HG03571 (cell line): ENCODE data around the gene PLBD2.
A peak's percentile ranks its signal among the peaks of the same experiment; 100 is the strongest.
"Not testable (repeated sequence)": the region's sequence is repeated elsewhere in the genome, so short reads cannot be mapped to it uniquely, and the experiment has no call there.

Experiments used
- ATAC-seq: cut with Tn5 transposase; IDR thresholded peaks from one replicate; pipeline ENCODE4 v1.9.1; 2021; ENCODE audit not compliant: unreplicated experiment

The PLBD2 gene

DNA sequence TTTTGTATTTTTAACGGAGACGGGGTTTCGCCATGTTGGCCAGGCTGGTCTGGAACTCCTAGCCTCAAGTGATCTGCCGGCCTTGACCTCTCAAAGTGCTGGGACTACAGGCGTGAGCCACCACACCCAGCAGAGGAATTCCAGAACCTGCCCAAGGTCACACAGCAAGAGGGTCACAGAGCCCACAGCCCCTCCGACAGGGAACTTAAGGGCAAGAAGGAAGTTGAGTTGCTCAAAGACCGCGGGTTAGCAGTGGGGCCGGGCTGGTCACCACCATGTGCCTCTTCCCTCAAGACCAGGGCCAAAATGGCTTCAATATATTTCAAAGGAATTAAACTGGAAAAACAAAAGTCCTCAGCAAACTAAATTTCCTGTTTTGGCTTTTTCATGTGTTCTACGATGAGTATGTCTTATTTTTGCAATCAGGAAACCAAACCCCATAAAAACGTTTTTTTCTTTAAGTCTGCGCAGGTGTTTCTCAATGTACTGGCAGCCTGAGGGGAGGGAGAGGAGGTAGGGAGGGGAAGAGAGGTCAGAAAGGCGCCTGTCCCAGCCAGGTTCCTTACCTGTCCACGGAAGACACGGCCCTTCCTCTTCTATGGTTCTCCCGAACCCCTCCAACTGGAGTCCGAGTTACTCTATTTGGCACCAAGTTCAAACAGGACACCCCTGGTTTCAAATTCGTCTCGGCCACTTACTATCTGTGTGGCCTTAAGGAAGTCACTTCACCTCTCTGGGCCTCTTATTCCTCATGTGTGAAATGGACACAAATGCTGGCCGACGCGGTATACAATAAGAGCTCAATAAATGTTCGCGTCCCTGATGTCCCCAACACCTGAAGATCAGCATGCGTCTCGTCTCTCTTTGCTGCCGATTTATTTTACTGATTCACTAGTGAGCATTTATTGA is 24.3 kb upstream of the PLBD2 start:
- peak; percentile 13 for ATAC-seq

DNA sequence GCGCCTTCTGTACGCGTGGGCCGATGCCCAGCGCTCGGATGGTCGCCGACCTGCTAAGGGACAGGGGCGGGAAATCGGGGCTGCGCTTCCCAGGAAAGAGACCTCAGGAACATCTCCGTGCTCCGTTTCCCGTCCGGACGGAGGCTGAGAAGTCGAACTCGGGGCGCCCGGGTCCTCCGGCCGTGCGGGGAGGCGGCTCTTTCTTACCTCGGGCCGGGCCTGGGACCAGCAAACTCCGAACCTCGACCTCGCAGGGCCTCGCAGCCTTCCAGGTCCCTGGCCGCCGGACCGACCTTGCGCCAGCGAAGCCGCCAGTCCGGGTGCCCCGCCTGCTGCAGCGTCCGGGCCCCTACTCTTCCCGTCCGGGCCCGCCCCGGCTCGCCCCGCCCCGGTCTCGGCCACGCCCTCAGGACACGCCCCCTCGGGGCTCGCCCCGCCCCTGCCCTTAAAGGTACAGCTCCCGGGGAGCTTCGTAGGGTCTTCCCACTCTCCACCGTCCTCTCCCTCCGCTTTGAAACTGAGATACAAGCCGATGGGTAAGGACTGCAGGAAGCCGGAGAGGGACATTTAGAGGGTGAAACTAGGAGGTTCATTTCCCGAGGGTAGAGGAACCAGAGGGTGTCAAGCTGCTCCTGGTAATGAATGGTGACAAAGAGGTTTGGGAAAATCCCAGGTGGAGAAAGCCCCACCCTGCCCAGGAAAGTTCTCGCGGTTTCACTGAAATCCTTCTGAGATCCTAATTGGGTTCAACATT is 23.4 kb upstream of the PLBD2 start, which contains the start of gene SLC8B1:
SLC8B1 (minus strand) TSS at position 324 of the 754 bp plus-strand sequence. CDS start 2,231 bp downstream, outside the sequence.
- ATAC-seq: peak; percentile 94

DNA sequence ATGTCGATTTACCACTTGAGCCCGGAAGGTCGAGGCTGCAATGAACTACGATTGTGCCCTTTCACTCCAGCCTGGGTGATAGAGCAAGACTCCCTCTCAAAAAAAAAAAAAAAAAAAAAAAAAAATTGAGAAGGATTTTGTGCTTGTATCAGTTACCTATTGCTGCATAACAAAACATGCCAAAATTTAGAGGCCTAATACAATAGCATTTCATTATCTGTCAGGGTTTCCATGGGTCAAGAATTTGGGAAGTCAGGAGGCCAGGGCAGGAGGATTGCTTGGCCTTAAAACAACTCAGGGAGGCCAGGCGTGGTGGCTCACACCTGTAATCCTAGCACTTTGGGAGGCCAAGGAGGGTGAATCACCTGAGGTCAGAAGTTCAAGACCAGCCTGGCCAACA is 18.8 kb upstream of the PLBD2 start:
- ATAC-seq: no peak

DNA sequence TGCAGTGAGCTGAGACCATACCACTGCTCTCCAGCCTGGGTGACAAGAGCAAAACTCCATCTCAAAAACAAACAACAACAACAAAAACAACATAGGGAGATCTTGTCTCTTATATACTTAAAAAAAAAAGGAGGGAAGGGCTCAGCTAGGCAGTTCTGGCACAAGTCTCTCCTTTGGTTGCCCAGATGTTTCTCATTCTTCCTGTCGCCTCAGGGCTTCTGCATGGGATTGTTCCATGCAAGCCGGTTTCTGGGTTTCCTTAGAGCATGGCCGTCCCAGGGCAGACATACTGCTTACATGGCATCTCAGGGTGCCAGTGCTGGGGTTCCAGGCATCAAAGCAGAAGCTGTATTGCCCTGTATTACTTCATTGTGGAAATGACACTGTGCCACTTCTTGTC is 18.3 kb upstream of the PLBD2 start:
- no peak for ATAC-seq

DNA sequence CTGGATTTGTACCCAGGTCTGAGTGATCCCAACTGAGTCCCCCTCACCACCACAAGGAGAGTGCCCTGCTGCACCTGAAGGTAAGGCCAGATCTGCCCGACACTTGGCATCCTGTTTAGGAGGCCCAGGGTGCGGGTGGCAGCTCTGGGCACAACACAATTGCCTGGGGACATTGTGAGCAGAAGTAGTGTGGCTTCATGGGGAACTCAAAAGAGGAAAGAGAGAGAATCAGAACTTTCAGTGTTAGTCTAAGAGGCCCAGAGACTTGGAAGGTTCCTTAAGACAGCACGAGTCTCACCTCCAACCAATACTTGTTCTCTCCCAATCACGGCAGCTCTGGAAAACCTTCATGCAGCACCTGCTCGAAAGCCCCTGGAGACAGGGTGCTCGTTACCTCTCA is 16.9 kb upstream of the PLBD2 start:
- ATAC-seq: no peak

DNA sequence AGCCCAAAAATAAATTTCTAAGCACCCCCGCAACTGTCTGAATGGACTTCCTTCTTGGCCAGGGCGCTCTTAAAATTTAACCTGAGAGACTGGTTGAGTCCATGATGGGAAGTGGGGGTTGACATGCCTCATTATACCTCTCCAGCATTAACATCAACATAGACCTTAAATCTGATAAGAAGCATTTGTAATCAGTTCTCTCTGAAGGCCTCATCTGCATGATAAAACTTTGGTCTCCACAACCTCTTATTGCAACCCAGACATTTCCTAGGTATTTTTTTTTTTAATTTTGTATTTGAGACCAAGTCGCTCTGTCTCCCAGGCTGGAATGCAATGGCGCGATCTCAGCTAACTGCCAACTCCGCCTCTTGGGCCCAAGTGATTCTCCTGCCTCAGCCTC is 13.1 kb upstream of the PLBD2 start:
- no peak for ATAC-seq

DNA sequence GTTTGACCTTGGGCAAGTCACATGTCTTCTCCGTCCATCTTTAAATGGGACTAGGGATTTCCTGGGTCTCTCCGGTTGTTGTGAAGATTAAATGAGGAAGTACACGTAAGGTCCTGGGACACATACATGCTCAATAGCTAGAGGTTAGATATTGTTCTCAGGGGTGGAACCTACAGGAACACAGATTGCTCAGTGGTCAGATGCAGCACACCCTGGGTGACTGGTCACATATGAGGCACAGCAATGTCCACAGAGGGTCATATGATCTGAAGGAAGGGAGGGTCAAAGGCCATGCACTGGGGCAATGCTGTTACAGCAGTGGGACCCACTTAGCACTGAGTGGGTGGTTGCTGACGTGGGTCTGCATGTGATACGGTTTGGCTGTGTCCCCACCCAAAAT is 12.0 kb upstream of the PLBD2 start:
- no peak for ATAC-seq

DNA sequence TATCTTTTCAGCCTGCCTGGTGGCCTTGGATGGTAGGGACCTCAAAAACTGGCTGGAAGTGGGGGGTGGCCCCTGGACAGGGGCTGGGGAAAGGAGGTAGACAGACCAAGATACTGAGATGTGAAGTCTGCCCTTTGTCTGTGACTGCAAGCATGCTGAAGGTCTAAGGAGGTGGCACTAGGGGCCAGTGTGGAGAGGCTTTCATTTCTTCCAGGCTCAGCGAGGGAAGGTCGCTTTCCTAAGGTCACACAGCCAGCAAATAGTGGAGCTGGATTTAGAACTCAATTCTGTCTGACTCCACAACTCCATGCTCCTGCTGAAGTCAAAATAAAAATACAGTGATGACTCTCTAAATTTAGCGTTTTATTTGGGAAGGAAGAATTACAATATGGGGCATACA is 11.3 kb upstream of the PLBD2 start:
- no peak for ATAC-seq

DNA sequence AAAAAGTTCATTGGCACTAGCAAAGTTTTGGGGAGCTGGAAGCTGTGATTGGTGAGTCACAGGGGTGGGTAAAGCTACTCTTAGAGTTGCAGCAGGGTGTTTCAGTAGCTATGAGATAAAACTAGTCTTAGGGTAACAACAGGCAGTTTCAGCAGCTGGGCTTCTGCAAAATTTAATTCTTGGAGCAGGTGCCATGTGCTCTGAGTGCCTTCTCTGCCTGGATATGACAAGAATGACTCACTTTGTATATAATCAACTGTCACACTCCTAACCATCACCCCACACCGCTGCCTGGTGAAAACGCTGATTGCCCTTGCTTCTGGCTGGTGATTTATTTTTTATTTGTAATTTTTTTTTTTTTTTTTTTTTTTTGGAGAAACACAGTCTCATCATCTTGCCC is 10.5 kb upstream of the PLBD2 start:
- ATAC-seq: no peak

DNA sequence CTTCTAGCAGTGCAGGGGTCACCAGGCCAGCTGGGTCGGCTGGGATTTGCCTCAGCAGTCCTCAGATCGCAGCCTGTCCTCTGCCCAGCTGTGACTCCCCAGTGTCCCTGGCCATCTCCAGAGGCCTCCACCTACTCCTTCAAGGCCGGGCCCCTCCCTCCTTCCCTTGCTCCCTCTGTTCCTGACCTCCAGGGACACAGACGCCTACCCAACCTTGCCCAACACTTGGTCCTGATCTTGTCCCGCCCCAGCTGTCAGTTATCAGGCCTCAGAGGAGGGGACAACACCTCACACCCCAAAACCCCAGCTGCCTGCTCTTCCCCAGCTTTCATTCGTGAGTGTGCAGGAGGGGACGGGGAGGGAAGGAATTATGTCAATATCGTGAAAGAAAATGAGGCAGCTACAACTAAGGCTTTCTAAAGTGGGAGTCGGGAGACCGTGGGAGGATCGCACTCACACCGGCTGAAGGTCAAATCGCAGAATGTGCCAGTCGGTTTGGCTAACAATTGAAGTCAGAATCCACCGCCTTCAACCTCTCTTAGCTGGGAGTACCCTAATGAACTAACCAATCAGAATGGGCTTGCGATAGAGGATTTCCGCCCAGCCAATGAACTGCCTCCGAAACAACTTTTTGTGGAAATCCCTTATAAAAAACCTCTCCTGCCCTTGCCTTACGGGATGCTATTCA is 9.4 kb upstream of the PLBD2 start:
- ATAC-seq: no peak

DNA sequence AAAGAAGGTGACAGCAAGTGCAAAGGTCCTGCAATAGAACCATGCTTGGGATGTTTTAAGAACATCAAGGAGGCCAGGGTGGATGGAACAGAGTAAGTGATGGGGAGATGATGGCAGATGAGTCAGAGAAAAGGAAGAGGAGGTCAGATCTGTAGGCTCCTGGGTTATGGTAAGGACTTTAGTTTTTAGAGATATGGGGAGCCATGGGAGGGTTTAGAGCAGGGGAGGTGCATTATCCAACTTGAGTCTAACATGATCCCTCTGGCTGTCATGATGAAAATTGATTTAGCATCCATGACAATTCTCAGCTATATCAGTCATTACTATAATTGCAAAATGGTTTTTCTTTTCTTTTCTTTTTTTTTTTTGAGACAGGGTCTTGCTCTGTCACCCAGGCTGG is 7.3 kb upstream of the PLBD2 start:
- ATAC-seq: no peak

DNA sequence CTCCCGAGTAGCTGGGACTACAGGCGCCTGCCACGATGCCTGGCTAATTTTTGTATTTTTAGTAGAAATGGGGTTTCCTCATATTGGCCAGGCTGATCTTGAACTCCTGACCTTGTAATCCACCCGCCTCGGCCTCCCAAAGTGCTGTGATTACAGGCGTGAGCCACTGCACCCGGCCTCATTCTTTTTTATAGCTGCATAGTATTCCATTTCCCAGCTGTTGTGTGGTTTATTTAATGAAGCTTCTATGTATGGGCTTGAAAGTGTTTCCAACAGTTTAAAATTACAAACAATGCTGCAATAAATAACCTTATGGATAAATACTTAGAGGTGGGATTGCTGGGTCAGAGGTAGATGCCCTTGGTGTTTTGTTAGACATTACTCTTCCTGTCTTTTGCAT is 4.2 kb upstream of the PLBD2 start:
- not testable (repeated sequence) for ATAC-seq

DNA sequence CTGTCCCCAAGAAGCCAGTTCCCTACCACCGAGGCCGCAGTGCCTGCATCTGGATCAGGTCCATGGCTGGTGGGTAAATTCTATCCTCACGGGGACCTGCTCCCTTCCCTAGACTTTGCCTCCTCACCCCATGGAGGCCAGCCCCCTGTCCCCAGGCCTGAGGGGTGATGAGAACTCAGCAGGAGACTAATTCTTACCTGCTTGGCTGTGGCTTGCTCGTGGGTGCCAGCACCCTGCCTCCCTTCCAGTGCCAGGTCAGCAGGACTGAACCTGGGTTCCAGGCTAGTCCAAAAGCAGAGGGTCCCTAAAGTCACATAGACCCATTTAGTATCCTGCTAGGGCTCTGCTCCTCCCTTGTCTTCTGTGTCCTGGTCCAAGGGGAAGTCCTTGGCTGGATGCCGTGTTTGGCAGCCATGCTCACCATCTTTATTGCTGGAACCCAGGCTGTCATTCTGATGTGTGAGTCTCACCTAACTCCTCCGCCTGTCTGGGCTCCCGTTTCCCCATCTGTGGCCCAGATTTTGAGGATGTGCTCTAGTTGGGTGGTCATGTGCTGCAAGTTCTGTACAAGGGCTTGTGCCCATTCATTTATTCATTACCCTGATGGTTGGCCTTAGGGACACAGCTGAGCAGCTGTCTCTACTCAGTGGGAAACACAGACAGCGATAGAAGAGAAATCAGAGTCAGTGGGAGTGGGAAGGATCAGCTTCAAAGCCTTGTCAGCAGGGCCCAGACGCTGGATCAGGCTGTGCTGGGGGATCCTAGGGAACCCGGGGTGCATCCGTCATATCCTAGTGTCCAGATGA is 949 bp downstream of the PLBD2 start:
- no peak for ATAC-seq

DNA sequence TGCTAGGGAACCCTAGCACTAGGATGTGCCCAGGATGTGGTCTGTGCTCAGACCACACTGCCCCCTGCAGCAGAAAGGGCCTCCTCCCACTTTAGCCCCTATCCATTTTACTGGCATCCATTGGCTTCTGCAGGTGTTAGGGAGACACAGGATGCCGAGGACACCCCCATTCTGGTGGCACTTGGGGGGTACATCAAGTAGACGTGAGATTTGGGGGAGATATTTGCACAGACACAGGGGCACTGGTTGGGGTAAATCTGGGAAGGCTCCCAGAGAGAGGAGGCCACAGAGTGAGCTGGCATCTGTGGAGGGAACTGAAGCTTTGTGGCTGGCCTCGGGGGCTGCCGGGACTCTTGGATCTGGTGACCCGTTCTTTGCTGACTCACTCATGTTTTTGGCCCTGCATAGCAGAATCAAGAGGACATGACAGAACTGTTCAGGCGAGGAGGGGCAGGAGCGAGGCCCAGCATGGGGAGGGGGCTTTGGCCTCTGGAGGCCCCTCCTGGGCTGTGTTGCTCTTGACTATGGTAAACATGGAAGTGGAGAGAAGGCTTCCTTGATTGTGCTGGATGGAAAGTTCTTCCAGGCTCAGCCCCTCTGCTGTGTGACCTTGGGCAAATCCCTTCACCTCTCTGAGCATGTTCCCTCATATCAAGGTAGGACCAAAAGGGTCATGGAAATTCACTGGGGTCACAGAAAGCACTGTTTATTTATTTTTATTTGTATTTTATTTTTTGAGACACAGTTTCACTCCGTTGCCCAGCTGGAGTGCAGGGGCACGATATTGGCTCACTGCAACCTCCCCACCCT is 1.8 kb downstream of the PLBD2 start:
- ATAC-seq: no peak

DNA sequence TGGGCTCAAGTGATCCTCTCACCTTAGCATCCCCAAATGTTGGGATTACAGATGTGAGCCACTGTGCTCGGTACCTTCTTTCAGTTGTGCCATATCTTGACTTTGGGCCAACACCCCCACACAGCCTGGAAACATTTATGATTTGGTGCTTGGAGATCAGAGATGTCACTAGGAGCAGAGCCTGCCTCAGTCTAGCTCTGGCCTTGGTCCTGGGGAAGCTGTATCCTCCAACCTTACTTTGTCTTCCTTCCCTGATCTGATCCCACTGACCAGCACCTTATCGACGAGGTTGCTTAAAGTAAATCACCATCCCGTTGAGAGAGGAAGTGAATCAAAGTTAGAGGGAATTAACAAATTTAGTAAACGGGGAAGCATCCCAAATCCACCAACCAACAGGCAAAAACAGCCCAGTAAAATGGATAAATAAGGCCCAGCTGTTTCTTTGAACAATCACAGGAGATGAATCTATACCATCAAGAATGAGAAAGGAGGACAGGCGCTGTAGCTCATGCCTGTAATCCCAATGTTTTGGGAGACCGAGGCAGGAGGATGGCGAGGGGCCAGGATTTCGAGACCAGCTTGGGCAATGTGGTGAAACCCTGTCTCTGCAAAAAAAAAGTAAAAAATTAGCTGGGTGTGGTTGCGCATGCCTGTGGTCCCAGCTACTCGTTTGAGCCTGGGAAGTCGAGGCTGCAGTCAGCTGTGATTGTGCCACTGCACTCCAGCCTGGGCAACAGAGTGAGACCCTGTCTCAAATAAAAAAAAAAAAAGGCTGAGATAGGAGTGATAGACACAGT is 3.4 kb downstream of the PLBD2 start:
- ATAC-seq: no peak

DNA sequence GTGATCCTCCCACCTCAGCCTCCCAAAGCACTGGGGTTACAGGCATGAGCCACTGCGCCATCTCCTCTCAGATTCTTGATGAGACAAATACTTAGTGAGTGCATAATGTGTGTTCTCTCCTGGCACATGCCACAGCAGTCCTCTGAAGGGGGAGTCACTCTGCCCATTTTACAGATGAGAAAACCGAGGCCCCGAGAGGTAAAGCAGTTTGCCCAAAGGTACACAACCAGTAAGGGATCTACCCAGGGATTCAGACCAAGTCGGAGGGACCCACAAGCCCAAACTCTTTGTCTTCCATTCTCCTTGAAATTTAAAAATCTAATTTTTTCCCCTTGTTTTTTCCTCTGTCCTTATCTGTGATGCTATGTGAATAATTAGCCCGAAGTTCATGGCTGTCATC is 6.3 kb downstream of the PLBD2 start:
- ATAC-seq: no peak

DNA sequence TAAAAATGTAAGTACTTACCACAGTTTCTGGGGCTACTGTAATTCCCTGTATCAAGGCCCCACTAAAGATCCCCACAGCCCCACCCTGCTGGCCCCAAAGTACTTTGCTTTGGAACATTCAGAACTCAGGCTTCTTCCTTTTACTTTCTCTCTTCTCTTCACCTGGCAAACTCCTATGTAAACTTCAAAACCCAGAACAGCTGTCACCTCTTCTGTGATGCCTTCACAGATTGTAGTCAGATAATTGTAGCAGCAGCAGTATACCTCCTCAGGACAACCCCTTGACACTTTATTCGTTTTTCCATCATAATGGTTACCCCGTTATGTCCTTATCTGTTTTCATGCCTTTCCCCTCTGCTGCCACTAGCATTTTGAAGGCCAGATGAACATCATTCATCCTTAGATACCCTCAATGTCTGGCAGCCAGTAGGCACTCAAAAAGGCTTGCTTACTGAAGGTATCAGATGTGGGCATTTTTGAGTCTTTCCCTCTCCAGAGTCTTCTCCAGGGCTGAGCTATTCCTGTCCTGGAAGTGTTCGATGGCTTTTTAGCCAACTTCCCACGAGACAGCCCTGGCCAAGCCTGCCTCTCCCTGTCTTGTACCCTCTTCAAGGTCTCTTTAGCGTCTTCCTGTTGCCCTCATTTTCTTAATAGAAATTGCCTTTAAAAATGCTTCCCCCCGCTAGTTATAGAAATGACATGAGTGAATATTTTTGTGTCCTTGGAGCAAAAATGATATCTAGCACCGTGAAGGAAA is 7.4 kb downstream of the PLBD2 start:
- no peak for ATAC-seq

DNA sequence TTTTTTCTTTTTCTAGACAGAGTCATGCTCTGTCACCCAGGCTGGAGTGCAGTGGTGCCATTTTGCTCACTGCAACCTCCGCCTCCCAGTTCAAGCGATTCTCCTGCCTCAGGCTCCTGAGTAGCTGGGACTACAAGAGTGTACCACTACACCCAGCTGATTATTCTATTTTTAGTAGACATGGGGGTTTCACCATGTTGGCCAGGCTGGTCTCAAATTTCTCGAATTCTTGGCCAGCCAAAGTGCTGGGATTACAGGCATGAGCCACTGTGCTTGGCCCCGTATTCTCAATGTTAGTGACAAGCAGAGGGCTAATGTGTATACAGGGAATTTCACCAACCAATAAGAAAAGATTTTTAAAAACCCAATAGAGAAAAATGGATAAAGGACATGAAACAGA is 8.4 kb downstream of the PLBD2 start:
- ATAC-seq: no peak
